Endothelial cell of umbilical vein (primary cell): ENCODE data around the gene SPATA19. TPM values are rescaled to one million over a fixed set of nuclear protein-coding genes. Genes with fewer than 3 reads are reported as not detected.

Experiments used
- BruUV-seq: library from RNA; stranded (reverse); fragments of 400-500 nt; replicated peaks from 2 replicates; lab custom pipeline; 2021; lab: Mats Ljungman, UMichigan
- CTCF ChIA-PET: fragments of 300-600, 350-600 bp; sonication (Branson Sonifier 250); formaldehyde crosslinking; loops from one replicate; lab custom pipeline; 2021; ENCODE audit warnings: antibody characterized with exemption, inconsistent platforms; lab: Charles Lee
- POLR2A ChIA-PET: fragments of 300-600, 350-600 bp; sonication (Branson Sonifier 250); formaldehyde crosslinking; loops from one replicate; lab custom pipeline; 2021; ENCODE audit warnings: antibody characterized with exemption, inconsistent platforms; lab: Charles Lee
- DNase-seq: peaks from one replicate; pipeline ENCODE4 v3.0.0-alpha.2; 2011; ENCODE audit warnings: low read depth, low spot score
- FAIRE-seq: peaks from 2 replicates; lab custom pipeline; 2011; peaks lifted over from hg19 to GRCh38; lab: Jason Lieb, UNC
- H2AFZ ChIP-seq: 2 replicates; pipeline ENCODE4 v1.6.0; 2012; ENCODE audit warnings: low read depth, low read length, control low read depth, inconsistent platforms
- H3K27ac ChIP-seq: 2 replicates; pipeline ENCODE4 v1.5.1; 2011; ENCODE audit warnings: low read depth, mild to moderate bottlenecking, control low read depth, low read length, moderate library complexity; ENCODE audit not compliant: insufficient read depth
- H3K27me3 ChIP-seq, 2 experiments: 2 replicates each; pipeline versions ENCODE4 v1.6.0 to v1.6.1; 2011; ENCODE audit warnings: low read length in 2 of 2, mixed read lengths in 1 of 2; ENCODE audit not compliant: control insufficient read depth in 2 of 2, insufficient read depth in 2 of 2
- H3K36me3 ChIP-seq, 2 experiments: 2 replicates in 1 of 2; 3 replicates in 1 of 2; pipeline ENCODE4 v1.5.1; 2011; ENCODE audit warnings: low read length in 2 of 2, mild to moderate bottlenecking in 1 of 2, moderate library complexity in 1 of 2; ENCODE audit not compliant: control insufficient read depth in 2 of 2, insufficient read depth in 2 of 2; ENCODE audit errors: extremely low read depth in 1 of 2
- H3K4me1 ChIP-seq: 3 replicates; pipeline ENCODE4 v1.5.1; 2011; ENCODE audit warnings: mild to moderate bottlenecking, low read length; ENCODE audit not compliant: control insufficient read depth, insufficient read depth; ENCODE audit errors: extremely low read depth
- H3K4me2 ChIP-seq: 2 replicates; pipeline ENCODE4 v1.6.1; 2011; ENCODE audit warnings: low read length, control low read depth, mixed read lengths; ENCODE audit not compliant: insufficient read depth
- H3K4me3 ChIP-seq, 3 experiments: fragments of 200-600 bp in 1 of 3; sonication (generic), shearing (Covaris generic) in 1 of 3; replicated peaks in 1 of 3; 2 replicates each; pipeline ENCODE4 v1.5.1; 2011 to 2016; ENCODE audit warnings: control low read depth in 3 of 3, low read length in 3 of 3, mild to moderate bottlenecking in 2 of 3, inconsistent platforms in 1 of 3, low read depth in 1 of 3, moderate library complexity in 1 of 3; ENCODE audit not compliant: insufficient read depth in 1 of 3
- H3K79me2 ChIP-seq: 2 replicates; pipeline ENCODE4 v1.6.0; 2012; ENCODE audit warnings: low read length, inconsistent platforms; ENCODE audit not compliant: control insufficient read depth, insufficient read depth
- H3K9ac ChIP-seq: replicated peaks from 2 replicates; pipeline ENCODE3; 2011; ENCODE audit warnings: low read length, control low read depth; ENCODE audit not compliant: insufficient read depth; ENCODE audit errors: extremely low read depth
- H3K9me1 ChIP-seq: replicated peaks from 3 replicates; pipeline ENCODE4 v1.6.0; 2011; ENCODE audit warnings: mild to moderate bottlenecking, low read length; ENCODE audit not compliant: control insufficient read depth, insufficient read depth; ENCODE audit errors: extremely low read depth
- H3K9me3 ChIP-seq: replicated peaks from 2 replicates; pipeline ENCODE4 v1.5.1; 2012; ENCODE audit warnings: low read length, inconsistent platforms; ENCODE audit not compliant: control insufficient read depth, insufficient read depth
- H4K20me1 ChIP-seq: replicated peaks from 2 replicates; pipeline ENCODE3; 2011; ENCODE audit warnings: mild to moderate bottlenecking, low read length; ENCODE audit not compliant: control insufficient read depth, insufficient read depth; ENCODE audit errors: extremely low read depth
- CTCF ChIP-seq, 2 donors: IDR thresholded peaks; 1 replicate in 1 of 2; 2 replicates in 1 of 2; pipeline ENCODE4 v1.5.1; 2011; ENCODE audit warnings: low read length in 2 of 2, mild to moderate bottlenecking in 2 of 2, moderate library complexity in 2 of 2, control low read depth in 1 of 2, inconsistent platforms in 1 of 2, low read depth in 1 of 2; ENCODE audit not compliant: insufficient read depth in 1 of 2; ENCODE audit errors: extremely low read depth in 1 of 2
- EZH2 ChIP-seq: IDR thresholded peaks from 2 replicates; pipeline ENCODE4 v1.6.1; 2012; ENCODE audit warnings: borderline replicate concordance, low read depth, mild to moderate bottlenecking, moderate library complexity, low read length, inconsistent platforms; ENCODE audit not compliant: severe bottlenecking
- FOS ChIP-seq: IDR thresholded peaks from 2 replicates; pipeline ENCODE4 v1.6.1; 2011; ENCODE audit warnings: mild to moderate bottlenecking, low read length, moderate library complexity, borderline replicate concordance; ENCODE audit not compliant: insufficient read depth
- GATA2 ChIP-seq: IDR thresholded peaks from 2 replicates; pipeline ENCODE4 v1.7.0; 2011; ENCODE audit warnings: low read depth, mild to moderate bottlenecking, moderate library complexity, mixed read lengths, low read length; ENCODE audit not compliant: insufficient read length, insufficient read depth
- JUN ChIP-seq: IDR thresholded peaks from 2 replicates; pipeline ENCODE4 v1.6.1; 2011; ENCODE audit warnings: borderline replicate concordance, low read depth; ENCODE audit not compliant: insufficient read length, insufficient read depth
- MYC ChIP-seq: IDR thresholded peaks from one replicate; pipeline ENCODE4 v1.6.1; 2011; ENCODE audit warnings: mild to moderate bottlenecking, low read depth, low read length
- POLR2A ChIP-seq: IDR thresholded peaks from 2 replicates; pipeline ENCODE4 v1.6.1; 2012; ENCODE audit warnings: low read depth, mild to moderate bottlenecking, control low read depth, low read length
- POLR2AphosphoS5 ChIP-seq: IDR thresholded peaks from 2 replicates; pipeline ENCODE4 v1.6.1; 2012; ENCODE audit warnings: low read depth, mild to moderate bottlenecking, control low read depth, low read length, moderate library complexity; ENCODE audit not compliant: insufficient read depth
- dilution Hi-C: fragments of 300-500 bp; cut with MboI; formaldehyde crosslinking; loops from one replicate; pipeline ENCODE4 v1.15.0; 2019; ENCODE audit warnings: low sequenced_read_pairs; ENCODE audit not compliant: extremely low pct_ligation_motif_present
- intact Hi-C: fragments of 100-400 bp; cut with micrococcal nuclease; formaldehyde crosslinking; loops from one replicate; pipeline ENCODE4 v1.10.0; 2022
- polyA plus RNA-seq, 4 experiments: library from polyadenylated mRNA; depleted of rRNA in 3 of 4; stranded (reverse) in 3 of 4; unstranded in 1 of 4; fragments of >200 nt; gene quantifications; 2 replicates each; pipeline versions ENCODE4 v1.2.1 to v1.2.3, GENCODE V29; 2011 to 2012; ENCODE audit warnings: missing spikeins in 1 of 4
- total RNA-seq: library from RNA; stranded (reverse); gene quantifications from 2 replicates; pipeline ENCODE4 v1.2.3, GENCODE V29; 2021
- TF ChIP-seq, protein P1 (sequence below): IDR thresholded peaks from 2 replicates; pipeline ENCODE4 v1.6.1; 2011; ENCODE audit not compliant: insufficient read depth, insufficient read length

The SPATA19 gene
- total and polyA plus RNA-seq, 2 donors (not counting 3 experiments of a cell fraction or from before 2014, with no cell fraction given): not detected

GRCh38 chr11:133796043-133796795 is 49.1 kb downstream of the SPATA19 start:
- no TSS peak for BruUV-seq
- ChIA-PET CTCF (no interaction called here), POLR2A (no interaction called here)
- Histone ChIP-seq H3K27ac (no peak overlapping the region), H2AFZ (no peak overlapping the region), H3K4me3 (no peak overlapping the region), H3K4me1 (no peaks in the 10 kb centered on the region), H4K20me1 (no peaks in the 10 kb centered on the region), H3K27me3 (no peaks in the 10 kb centered on the region), H3K36me3 (no peaks in the 10 kb centered on the region), H3K9me3 (peaks cover 2% of the 10 kb centered on the region), H3K4me2 (no peak overlapping the region), H3K9me1 (no peaks in the 10 kb centered on the region), H3K9ac (no peak overlapping the region), H3K79me2 (no peaks in the 10 kb centered on the region)
- intact Hi-C loops (no loop called here), dilution Hi-C loops (no loop called here)
- FAIRE-seq (no peak), DNase-seq (no peak)
- TF ChIP-seq GATA2 (no peak), POLR2A (no peak), POLR2AphosphoS5 (no peak), MYC (no peak), CTCF (IDR thresholded peaks at IDR 0.05; ENCODE audit: extremely low read depth in 1 of 2, insufficient read depth in 1 of 2, low read depth in 1 of 2, low read length in 2 of 2) (no peak), FOS (no peak), EZH2 (no peak), JUN (no peak)
- TF ChIP-seq, protein P1, sequence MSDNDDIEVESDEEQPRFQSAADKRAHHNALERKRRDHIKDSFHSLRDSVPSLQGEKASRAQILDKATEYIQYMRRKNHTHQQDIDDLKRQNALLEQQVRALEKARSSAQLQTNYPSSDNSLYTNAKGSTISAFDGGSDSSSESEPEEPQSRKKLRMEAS: no peak
